HG02970 (cell line): ENCODE measurements around the gene HPCA.

Experiments
- ATAC-seq: cut with Tn5 transposase; IDR thresholded peaks from one replicate; pipeline ENCODE4 v1.9.1; 2021; ENCODE audit warnings: mild to moderate bottlenecking, moderate library complexity, moderate number of reproducible peaks; ENCODE audit not compliant: unreplicated experiment, low FRiP score

HPCA gene

GRCh38 chr1:32888134-32888533 is 1.8 kb downstream of the HPCA start:
- no peak for ATAC-seq

- ATAC-seq, result no peak
Observed at GRCh38 chr1:32888677-32889420, 2.6 kb downstream of the HPCA start.

GRCh38 chr1:32889731-32890278 is 3.5 kb downstream of the HPCA start:
- no peak for ATAC-seq

- ATAC-seq, result no peak
Observed at GRCh38 chr1:32890516-32891240, 4.4 kb downstream of the HPCA start.

GRCh38 chr1:32891241-32891570 is 4.9 kb downstream of the HPCA start:
- ATAC-seq, result no peak

- no peak for ATAC-seq
Observed at GRCh38 chr1:32891630-32892029, 5.3 kb downstream of the HPCA start.

GRCh38 chr1:32892368-32893197 is 6.3 kb downstream of the HPCA start:
- no peak for ATAC-seq

GRCh38 chr1:32893198-32894018 is 7.1 kb downstream of the HPCA start:
- ATAC-seq, result no peak

GRCh38 chr1:32894019-32894600 is 7.8 kb downstream of the HPCA start:
- ATAC-seq, result no peak

- no peak for ATAC-seq
Observed at GRCh38 chr1:32894681-32895080, 8.4 kb downstream of the HPCA start.

GRCh38 chr1:32895325-32896215 is 9.3 kb downstream of the HPCA start:
- no peak for ATAC-seq

GRCh38 chr1:32896451-32896850 is 10.2 kb downstream of the HPCA start:
- no peak for ATAC-seq

GRCh38 chr1:32897082-32898049 is 11.1 kb downstream of the HPCA start:
- ATAC-seq, result no peak

GRCh38 chr1:32898056-32898455 is 11.8 kb downstream of the HPCA start:
- no peak for ATAC-seq

GRCh38 chr1:32898958-32899357 is 12.7 kb downstream of the HPCA start:
- ATAC-seq, result no peak

GRCh38 chr1:32899586-32900296 is 13.4 kb downstream of the HPCA start:
- ATAC-seq, result no peak

- no peak for ATAC-seq
Observed at GRCh38 chr1:32900371-32900955, 14.2 kb downstream of the HPCA start.
